Measurements from ENCODE around the gene ST6GALNAC5. TPM values are rescaled to one million over a fixed set of nuclear protein-coding genes. Genes with fewer than 3 reads are reported as not detected.
"Not testable (repeated sequence)": the region's sequence is repeated elsewhere in the genome, so short reads cannot be mapped to it uniquely, and the experiment has no call there.

ST6GALNAC5 gene
- total RNA-seq (not detected), polyA plus RNA-seq (under 1 TPM in 1 of 3 donors, not detected in 2; 0.09 TPM), total RNA-seq (0 to 0.09 (median 0) reads per million in 6 experiments)

DNA sequence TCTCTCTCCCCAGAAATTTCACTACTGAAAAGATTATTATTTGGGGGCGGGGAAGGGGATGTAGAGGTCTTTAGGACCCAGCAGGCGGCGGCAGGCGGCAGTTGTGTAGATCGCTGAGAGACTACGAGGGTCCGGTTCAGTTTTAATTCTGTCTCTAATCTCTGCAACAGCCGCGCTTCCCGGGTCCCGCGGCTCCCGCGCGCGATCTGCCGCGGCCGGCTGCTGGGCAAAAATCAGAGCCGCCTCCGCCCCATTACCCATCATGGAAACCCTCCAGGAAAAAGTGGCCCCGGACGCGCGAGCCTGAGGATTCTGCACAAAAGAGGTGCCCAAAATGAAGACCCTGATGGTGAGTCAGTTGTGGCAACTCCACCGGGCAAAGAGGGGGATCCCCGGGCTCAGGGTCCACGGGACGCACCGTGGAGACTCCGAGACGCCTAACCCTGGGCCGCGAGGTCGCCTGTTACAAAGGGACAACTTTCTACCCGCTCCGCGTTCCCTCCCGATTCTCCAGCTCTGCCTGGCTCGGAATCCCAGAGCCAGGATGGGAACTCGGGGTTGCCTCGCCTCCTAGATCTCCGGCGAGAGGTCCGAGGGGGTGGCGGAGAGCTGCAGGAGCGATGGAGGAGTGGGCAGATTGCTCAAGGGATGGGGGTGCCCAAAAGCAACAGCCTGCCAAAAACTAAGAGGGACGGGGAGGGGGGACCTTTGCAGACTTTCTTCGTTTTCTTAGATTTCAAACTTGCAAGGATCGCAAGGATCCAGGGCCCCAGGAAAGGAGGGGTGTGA, at the start of gene ST6GALNAC5:
TSS of gene ST6GALNAC5 (plus strand) at position 139 of the 789 bp plus-strand sequence.
- DNase-seq (no peak), ATAC-seq (no peak)
- Mint-ChIP-seq H3K4me1 (peaks cover 2 to 15% (median 13%) of the 10 kb centered on the region in 4 donors), H3K4me3 (peak within 1 kb of the TSS; percentile 54 to 85 (median 73)), H3K27ac (no peak within 1 kb of the TSS), H3K27me3 (peaks cover 26 to 74% (median 58%) of the 10 kb centered on the region in 5 donors), H3K9me3 (no peaks in the 10 kb centered on the region), H3K36me3 (no peaks in the 10 kb centered on the region)
- POLR2A ChIA-PET, result no interaction called here

DNA sequence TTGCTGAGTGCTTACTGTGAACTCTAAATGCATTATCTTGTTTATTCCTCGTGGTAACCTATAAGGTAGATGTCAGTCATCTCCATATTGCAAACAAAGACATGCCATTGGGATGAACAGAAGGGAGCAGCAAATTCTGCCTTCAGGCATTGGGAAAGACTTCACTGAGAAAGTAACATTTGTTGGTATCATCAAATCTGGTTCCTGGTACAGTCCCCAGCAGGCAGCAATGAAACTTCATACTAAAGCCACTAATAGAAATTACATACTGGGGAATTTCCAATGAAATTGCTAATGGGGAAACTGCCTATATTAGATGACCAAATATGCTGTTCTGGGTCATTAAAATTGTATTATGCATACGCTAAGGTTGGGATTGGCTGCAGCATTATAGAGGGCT, 47.3 kb upstream of the ST6GALNAC5 start:
- no peak for DNase-seq
- POLR2A ChIA-PET, result no interaction called here
- H3K4me3 Mint-ChIP-seq, result no peak overlapping the region
- no peak overlapping the region for H3K27ac Mint-ChIP-seq
- H3K9me3 Mint-ChIP-seq, result no peaks in the 10 kb centered on the region
- H3K4me1 Mint-ChIP-seq, result no peaks in the 10 kb centered on the region
- no peak for ATAC-seq
- H3K36me3 Mint-ChIP-seq, result no peaks in the 10 kb centered on the region
- peaks cover 6 to 28% (median 12%) of the 10 kb centered on the region in 5 donors for H3K27me3 Mint-ChIP-seq

DNA sequence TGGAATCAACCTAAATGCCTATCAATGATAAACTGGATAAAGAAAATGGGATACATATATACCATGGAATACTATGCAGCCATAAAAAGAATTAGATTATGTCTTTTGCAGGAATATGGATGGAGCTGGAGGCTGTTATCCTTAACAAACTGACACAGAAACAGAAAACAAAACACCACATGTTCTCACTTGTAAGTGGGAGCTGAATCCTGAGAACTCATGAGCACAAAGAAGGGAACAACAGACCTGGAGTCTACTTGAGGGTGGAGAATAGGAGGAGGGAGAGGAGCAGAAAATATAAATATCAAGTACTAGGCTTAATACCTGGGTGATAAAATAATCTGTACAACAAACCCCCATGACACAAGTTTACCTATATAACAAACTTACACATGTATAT, 44.3 kb upstream of the ST6GALNAC5 start:
- H3K9me3 Mint-ChIP-seq, POLR2A ChIA-PET, ATAC-seq, H3K4me1 Mint-ChIP-seq, H3K4me3 Mint-ChIP-seq, DNase-seq, H3K27ac Mint-ChIP-seq, H3K36me3 Mint-ChIP-seq: not testable (repeated sequence)
- H3K27me3 Mint-ChIP-seq, result peaks cover 5 to 39% (median 12%) of the 10 kb centered on the region in 5 donors

DNA sequence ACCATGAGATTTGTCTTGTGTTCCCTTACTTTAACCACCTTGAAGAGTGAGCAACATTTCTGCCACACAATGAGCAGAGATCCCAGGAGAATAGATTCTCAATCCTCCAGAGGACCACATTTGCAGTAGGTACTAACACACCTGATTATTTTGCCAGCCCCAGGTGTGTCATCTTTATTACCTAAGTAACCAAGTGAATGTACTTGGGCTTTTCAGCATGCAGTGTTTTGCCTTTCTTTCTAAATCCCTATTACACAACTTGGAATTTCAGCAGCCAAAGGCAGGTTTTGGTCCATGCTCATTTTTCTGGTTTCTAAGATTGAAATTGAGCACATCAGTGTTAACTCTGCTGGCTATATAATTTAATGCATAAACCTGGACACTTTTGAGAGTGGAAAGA, 43.2 kb upstream of the ST6GALNAC5 start:
- Mint-ChIP-seq H3K36me3 (no peaks in the 10 kb centered on the region), H3K4me3 (no peak overlapping the region), H3K27me3 (peaks cover 7 to 29% (median 11%) of the 10 kb centered on the region in 5 donors), H3K4me1 (no peaks in the 10 kb centered on the region), H3K9me3 (no peaks in the 10 kb centered on the region), H3K27ac (no peak overlapping the region)
- DNase-seq (no peak), ATAC-seq (no peak)
- POLR2A ChIA-PET, result no interaction called here

DNA sequence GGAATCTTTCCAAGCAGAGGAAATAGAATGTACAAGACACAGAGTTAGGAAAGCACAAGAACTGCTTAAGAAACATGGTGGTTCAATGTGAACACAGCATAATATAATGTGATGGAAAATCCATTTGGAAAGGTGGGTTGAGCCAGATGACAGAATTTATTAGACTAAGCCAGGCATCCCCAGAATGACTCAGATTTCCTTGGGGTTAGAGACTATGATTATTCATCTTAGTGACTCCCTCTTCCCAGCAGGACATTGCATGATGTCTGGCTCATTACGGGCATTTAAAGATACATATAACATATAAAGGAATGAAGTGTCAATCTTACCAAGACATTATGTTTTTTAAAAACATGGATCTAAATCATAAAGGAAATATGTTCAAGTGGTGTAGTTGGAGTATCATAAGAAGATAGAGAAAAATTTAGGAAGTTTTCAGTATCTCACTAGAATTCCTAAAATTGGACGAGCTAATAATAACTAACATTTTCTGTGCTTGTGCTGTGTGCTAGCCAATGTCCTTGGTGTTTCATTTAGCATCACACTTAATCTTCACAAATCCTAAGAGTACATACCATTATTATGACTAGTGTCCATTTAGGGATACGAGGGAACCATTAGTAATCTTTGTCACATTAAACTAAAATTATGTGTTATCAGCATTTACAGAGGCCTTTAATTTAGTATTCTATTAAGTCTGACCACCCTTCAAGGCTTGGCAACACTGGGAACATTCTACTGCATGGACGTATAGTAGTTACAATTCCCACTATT, 41.0 kb upstream of the ST6GALNAC5 start:
- ATAC-seq, result no peak
- POLR2A ChIA-PET, result no interaction called here
- no peak for DNase-seq
- Mint-ChIP-seq H3K36me3 (no peaks in the 10 kb centered on the region), H3K4me3 (no peak overlapping the region), H3K4me1 (peaks cover 0 to 9% (median 6%) of the 10 kb centered on the region in 4 donors), H3K9me3 (no peaks in the 10 kb centered on the region), H3K27ac (no peak overlapping the region), H3K27me3 (peaks cover 7 to 27% (median 11%) of the 10 kb centered on the region in 5 donors)

DNA sequence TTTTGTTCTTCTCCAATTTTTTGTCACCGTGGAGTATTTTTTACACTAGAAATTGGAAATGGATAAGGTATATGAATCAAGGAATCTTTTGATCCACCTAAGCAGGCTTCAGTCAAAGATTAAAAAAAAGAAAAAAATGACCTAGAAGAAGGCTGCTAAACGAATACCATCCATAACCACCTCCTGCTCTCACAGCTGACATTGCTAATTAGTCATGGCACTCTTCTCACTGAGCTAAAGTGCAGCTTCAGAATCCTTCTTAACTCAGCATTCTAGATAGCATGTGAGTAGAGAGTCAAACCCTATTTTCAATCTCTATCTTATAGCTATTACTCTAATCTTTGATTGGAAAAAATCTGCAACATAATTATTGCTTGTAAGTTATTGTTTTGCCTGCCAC, 40.2 kb upstream of the ST6GALNAC5 start:
- POLR2A ChIA-PET, result no interaction called here
- no peaks in the 10 kb centered on the region for H3K9me3 Mint-ChIP-seq
- H3K27me3 Mint-ChIP-seq, result peaks cover 7 to 25% (median 10%) of the 10 kb centered on the region in 5 donors
- H3K27ac Mint-ChIP-seq, result no peak overlapping the region
- H3K4me1 Mint-ChIP-seq, result peaks cover 0 to 9% (median 6%) of the 10 kb centered on the region in 4 donors
- no peaks in the 10 kb centered on the region for H3K36me3 Mint-ChIP-seq
- no peak overlapping the region for H3K4me3 Mint-ChIP-seq
- ATAC-seq (no peak), DNase-seq (no peak)

DNA sequence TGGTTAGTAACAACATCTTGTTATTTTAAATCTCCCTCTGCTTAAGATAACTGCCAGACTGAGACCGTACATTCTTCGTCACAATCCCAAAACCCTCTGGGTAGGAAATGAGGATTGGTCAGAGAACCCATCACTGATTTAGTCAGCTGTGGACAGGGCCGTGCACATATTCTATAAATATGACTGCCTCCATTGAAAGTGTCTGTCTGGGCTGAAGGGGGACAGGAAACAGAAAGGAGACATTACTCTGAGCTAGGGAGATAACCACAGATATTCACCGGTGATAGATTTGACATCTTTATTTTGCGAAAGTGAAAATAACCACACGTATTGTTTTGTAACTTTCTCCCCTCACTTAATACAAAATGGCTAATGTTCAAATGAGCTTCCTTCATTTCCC, 36.9 kb upstream of the ST6GALNAC5 start:
- Mint-ChIP-seq H3K27me3 (peaks cover 2 to 15% (median 6%) of the 10 kb centered on the region in 5 donors), H3K4me3 (peak overlapping the region in 2 of 10 donors; percentile 27 to 46), H3K27ac (peak overlapping the region in 1 of 10 donors; percentile 51), H3K4me1 (peaks cover 0 to 9% (median 6%) of the 10 kb centered on the region in 4 donors), H3K36me3 (no peaks in the 10 kb centered on the region), H3K9me3 (peaks cover 0 to 4% (median 0%) of the 10 kb centered on the region in 9 donors)
- no peak for DNase-seq
- POLR2A ChIA-PET, result interaction anchor here (0.6 kb wide), 1 partner anchor 1247 kb away, joined by 3 read pairs; no protein-coding TSS in a partner anchor
- ATAC-seq, result no peak

DNA sequence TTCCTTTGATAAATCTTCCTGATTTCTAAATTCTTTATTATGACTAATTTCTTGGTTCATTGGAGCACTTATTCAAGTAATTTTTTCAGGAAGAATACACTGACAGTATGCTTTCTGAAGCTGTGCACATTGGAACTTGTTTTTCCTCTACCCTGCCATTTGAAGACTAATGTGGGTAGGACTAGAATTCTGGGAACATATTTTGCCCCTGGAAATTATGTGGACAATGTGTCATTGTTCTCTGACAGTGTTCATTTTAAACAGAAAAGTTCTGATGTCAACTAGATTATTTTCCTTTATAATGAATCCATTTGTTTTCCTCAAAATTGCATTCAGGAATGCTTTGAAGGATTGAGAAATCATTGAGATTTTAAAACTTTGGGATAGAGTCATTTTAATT, 34.8 kb upstream of the ST6GALNAC5 start:
- H3K4me3 Mint-ChIP-seq, result no peak overlapping the region
- POLR2A ChIA-PET, result no interaction called here
- H3K27me3 Mint-ChIP-seq, result peaks cover 2 to 10% (median 6%) of the 10 kb centered on the region in 5 donors
- peaks cover 0 to 9% (median 6%) of the 10 kb centered on the region in 4 donors for H3K4me1 Mint-ChIP-seq
- H3K27ac Mint-ChIP-seq, result no peak overlapping the region
- no peak for ATAC-seq
- peaks cover 0 to 9% (median 0%) of the 10 kb centered on the region in 9 donors for H3K9me3 Mint-ChIP-seq
- H3K36me3 Mint-ChIP-seq, result peaks cover 0 to 4% (median 0%) of the 10 kb centered on the region in 3 donors
- DNase-seq, result no peak

DNA sequence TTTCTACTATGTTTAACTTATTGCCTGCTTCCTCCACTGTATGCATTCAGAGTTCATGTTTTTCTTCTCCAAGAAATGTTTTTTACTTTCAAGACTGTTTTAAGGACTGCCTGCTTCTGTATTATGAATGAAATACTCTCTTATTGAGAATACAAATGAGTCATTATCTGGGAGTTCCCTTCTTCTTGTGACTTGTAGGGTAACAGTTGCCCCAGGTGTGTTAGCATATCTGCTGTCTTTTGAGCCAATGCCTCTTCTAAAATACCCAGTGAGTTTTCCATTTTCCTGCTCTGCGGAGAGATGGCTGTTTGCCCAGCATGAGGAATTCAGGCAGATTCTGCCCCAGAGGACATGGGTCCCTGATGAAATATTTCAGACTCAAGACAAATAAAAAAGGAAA, 34.1 kb upstream of the ST6GALNAC5 start:
- peaks cover 0 to 4% (median 0%) of the 10 kb centered on the region in 3 donors for H3K36me3 Mint-ChIP-seq
- ATAC-seq (no peak), DNase-seq (no peak)
- peaks cover 0 to 9% (median 6%) of the 10 kb centered on the region in 4 donors for H3K4me1 Mint-ChIP-seq
- POLR2A ChIA-PET, result no interaction called here
- no peak overlapping the region for H3K27ac Mint-ChIP-seq
- peaks cover 0 to 9% (median 0%) of the 10 kb centered on the region in 9 donors for H3K9me3 Mint-ChIP-seq
- H3K27me3 Mint-ChIP-seq, result peaks cover 3 to 12% (median 7%) of the 10 kb centered on the region in 5 donors
- no peak overlapping the region for H3K4me3 Mint-ChIP-seq

DNA sequence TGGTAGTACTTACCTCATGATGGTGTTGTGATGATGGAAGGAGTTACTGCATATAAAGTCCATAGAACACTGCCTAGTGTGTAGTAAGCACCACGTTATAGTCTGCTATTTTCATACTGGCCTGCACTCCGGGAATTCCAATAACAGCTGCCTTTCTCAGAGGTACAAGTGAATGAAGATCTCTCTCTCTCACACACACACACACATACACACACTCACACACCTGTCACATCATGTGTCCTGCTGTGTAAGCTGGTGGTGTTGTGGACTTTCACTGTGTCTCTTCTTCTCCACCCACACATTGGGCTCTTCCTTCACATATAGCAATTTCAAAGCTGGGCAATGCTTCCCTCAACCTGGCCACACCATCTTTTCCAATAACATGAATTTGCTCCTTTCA, 33.4 kb upstream of the ST6GALNAC5 start:
- Mint-ChIP-seq H3K36me3 (peaks cover 0 to 4% (median 0%) of the 10 kb centered on the region in 3 donors), H3K9me3 (peaks cover 0 to 9% (median 0%) of the 10 kb centered on the region in 9 donors), H3K4me3 (no peak overlapping the region), H3K27me3 (peaks cover 2 to 12% (median 7%) of the 10 kb centered on the region in 5 donors), H3K27ac (no peak overlapping the region), H3K4me1 (peaks cover 0 to 9% (median 6%) of the 10 kb centered on the region in 4 donors)
- no peak for DNase-seq
- POLR2A ChIA-PET, result no interaction called here
- ATAC-seq, result no peak

DNA sequence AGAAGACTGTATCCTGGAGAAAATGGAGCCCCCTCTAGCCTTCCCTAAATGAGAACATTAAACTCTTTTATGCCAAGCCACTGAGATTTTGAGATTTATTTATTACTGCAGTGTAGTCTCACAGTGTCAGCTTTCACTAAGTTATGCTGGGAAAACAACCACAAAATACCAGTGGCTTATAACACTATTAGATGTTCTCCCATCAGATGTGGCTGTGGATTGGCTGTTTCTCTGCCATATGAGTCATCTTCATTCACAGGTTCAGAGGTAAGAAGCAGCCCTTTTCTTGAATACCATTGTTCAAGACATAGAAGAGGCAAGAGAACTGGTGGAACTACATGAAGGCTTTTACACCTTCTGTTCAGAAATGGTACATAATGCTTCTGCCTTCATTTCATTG, 32.1 kb upstream of the ST6GALNAC5 start:
- peaks cover 0 to 9% (median 0%) of the 10 kb centered on the region in 9 donors for H3K9me3 Mint-ChIP-seq
- no peak overlapping the region for H3K27ac Mint-ChIP-seq
- no peak for ATAC-seq
- DNase-seq, result no peak
- peaks cover 0 to 5% (median 4%) of the 10 kb centered on the region in 4 donors for H3K4me1 Mint-ChIP-seq
- peaks cover 0 to 4% (median 0%) of the 10 kb centered on the region in 3 donors for H3K36me3 Mint-ChIP-seq
- H3K4me3 Mint-ChIP-seq, result no peak overlapping the region
- POLR2A ChIA-PET, result no interaction called here
- H3K27me3 Mint-ChIP-seq, result peaks cover 2 to 12% (median 7%) of the 10 kb centered on the region in 5 donors

DNA sequence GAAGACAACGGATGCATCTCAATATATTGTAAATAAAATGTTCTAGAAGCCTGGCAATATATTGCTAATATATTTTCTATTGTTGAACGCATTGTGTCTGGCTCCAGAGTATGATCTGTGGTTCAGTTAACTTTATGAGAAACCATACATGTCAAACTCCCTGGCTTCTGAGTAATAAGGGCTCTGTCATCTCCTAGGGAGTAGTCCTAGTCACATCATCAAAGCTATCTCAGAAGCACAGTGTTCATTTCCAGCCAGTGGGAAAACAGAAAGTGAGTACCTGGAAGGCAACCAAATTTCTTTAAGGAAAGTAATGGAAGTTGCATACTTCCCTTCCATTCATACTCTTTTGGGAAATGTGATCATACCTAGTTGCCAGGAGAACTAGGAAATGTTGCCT, 27.0 kb upstream of the ST6GALNAC5 start:
- H3K27me3 Mint-ChIP-seq, result peaks cover 2 to 8% (median 3%) of the 10 kb centered on the region in 5 donors
- H3K27ac Mint-ChIP-seq, result no peak overlapping the region
- peaks cover 6 to 14% (median 10%) of the 10 kb centered on the region in 4 donors for H3K4me1 Mint-ChIP-seq
- no peak for ATAC-seq
- DNase-seq, result no peak
- POLR2A ChIA-PET, result no interaction called here
- H3K4me3 Mint-ChIP-seq, result no peak overlapping the region
- H3K9me3 Mint-ChIP-seq, result peaks cover 0 to 6% (median 0%) of the 10 kb centered on the region in 9 donors
- H3K36me3 Mint-ChIP-seq, result peaks cover 0 to 4% (median 0%) of the 10 kb centered on the region in 3 donors

DNA sequence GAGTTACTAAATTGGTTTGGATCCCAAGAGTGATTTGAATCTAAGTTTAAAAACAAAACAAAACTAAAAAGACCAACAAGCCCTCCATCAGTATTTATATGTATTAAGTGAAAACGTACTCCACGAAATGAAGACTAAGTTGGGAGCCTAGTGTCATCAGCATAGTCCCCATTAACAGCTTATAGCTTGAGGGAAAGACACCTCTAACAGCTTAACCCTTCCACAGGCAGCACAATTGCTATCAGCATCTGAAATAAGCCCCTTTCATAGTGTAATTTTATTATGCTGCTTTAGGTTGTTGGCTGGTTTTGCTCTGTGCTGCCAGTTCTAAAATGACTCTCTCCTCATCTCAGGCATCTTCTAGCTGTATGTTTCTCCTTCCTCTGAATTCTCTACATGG, 25.8 kb upstream of the ST6GALNAC5 start:
- Mint-ChIP-seq H3K9me3 (peaks cover 0 to 6% (median 0%) of the 10 kb centered on the region in 9 donors), H3K36me3 (no peaks in the 10 kb centered on the region), H3K4me1 (peaks cover 6 to 14% (median 10%) of the 10 kb centered on the region in 4 donors), H3K4me3 (no peak overlapping the region), H3K27ac (no peak overlapping the region), H3K27me3 (peaks cover 0 to 3% (median 2%) of the 10 kb centered on the region in 5 donors)
- no peak for ATAC-seq
- no peak for DNase-seq
- POLR2A ChIA-PET, result no interaction called here

Data from naive thymus-derived CD8-positive, alpha-beta T cell (primary cell).